Effector memory CD4-positive, alpha-beta T cell (primary cell): ENCODE data around the gene USP11.

Experiments used
- DNase-seq, 3 donors: peaks; one replicate each; pipeline ENCODE4 v3.0.0-alpha.2; 2020
- H3K27ac ChIP-seq: 2 replicates; pipeline ENCODE4 v1.7.0; 2013; ENCODE audit warnings: mild to moderate bottlenecking, low read length, moderate library complexity; ENCODE audit not compliant: insufficient read depth, poor library complexity, severe bottlenecking
- H3K27me3 ChIP-seq: replicated peaks from 2 replicates; pipeline ENCODE4 v1.7.0; 2013; ENCODE audit warnings: mild to moderate bottlenecking, low read length; ENCODE audit not compliant: insufficient read depth, control insufficient read depth, poor library complexity, severe bottlenecking
- H3K36me3 ChIP-seq: 2 replicates; pipeline ENCODE4 v1.7.0; 2013; ENCODE audit warnings: mild to moderate bottlenecking, low read length, moderate library complexity; ENCODE audit not compliant: control insufficient read depth, insufficient read depth
- H3K4me1 ChIP-seq: 2 replicates; pipeline ENCODE4 v1.7.0; 2013; ENCODE audit warnings: low read length, mild to moderate bottlenecking; ENCODE audit not compliant: control insufficient read depth, insufficient read depth, poor library complexity, severe bottlenecking
- H3K4me3 ChIP-seq: 2 replicates; pipeline ENCODE4 v1.7.0; 2013; ENCODE audit warnings: low read length, low read depth, mild to moderate bottlenecking; ENCODE audit not compliant: insufficient read depth, poor library complexity, severe bottlenecking
- H3K9me3 ChIP-seq: 2 replicates; pipeline ENCODE4 v1.7.0; 2013; ENCODE audit warnings: mild to moderate bottlenecking, low read length, moderate library complexity; ENCODE audit not compliant: control insufficient read depth

USP11 gene

DNA sequence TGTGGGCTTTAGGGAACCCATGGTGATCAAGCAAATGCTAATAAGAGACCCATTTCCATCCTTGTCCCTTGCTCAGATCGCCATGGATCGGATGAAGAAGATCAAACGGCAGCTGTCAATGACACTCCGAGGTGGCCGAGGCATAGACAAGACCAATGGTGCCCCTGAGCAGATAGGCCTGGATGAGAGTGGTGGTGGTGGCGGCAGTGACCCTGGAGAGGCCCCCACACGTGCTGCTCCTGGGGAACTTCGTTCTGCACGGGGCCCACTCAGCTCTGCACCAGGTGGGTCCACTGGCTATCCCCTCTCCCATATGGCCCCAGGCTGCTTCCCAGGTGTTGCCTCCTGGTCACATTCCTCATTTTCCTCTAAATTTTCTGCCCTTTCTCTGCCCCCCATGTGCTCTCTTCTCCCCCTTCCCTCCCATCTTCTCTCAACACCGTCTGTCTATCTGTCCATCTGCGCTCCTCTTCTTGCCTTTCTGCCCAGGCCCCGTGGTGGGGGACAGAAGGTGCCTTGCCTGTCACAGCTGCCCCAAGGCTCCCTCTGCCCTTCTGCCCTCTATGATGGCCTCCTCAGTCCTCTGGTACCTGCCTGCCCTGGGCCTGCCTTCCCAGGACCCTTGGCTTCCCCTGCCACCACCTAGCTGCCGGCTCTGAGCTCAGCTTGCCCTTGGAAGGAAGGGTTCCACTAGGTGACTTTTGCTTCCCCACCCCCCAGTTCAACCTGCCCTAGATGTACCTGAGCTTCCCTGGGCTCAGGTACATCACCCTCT, 9.1 kb upstream of the USP11 start:
- Histone ChIP-seq H3K27ac (no peak overlapping the region), H3K4me3 (no peak overlapping the region), H3K27me3 (no peaks in the 10 kb centered on the region), H3K9me3 (no peaks in the 10 kb centered on the region), H3K36me3 (peaks cover 50% of the 10 kb centered on the region), H3K4me1 (peaks cover 19% of the 10 kb centered on the region)
- no peak for DNase-seq

DNA sequence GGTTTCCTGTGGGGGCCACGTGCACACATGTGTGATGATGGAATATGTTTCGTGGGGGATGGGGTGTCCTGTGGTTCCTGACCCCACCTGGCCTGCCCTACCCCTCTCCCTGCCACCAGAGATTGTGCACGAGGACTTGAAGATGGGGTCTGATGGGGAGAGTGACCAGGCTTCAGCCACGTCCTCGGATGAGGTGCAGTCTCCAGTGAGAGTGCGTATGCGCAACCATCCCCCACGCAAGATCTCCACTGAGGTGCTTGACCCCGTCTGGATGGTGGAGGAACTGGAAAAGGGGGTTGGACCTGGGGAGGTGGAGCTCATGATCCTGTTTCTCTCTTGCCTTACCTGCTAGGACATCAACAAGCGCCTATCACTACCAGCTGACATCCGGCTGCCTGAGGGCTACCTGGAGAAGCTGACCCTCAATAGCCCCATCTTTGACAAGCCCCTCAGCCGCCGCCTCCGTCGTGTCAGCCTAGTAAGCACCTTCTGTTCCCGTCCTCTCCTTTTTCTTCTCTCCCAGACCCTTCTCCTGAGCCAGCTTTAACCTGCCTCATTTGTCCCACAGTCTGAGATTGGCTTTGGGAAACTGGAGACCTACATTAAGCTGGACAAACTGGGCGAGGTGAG, 8.4 kb upstream of the USP11 start:
- no peak overlapping the region for H3K27ac ChIP-seq
- H3K4me1 ChIP-seq = peaks cover 18% of the 10 kb centered on the region
- H3K4me3 ChIP-seq = no peak overlapping the region
- no peaks in the 10 kb centered on the region for H3K9me3 ChIP-seq
- no peak for DNase-seq
- H3K27me3 ChIP-seq = no peaks in the 10 kb centered on the region
- peaks cover 53% of the 10 kb centered on the region for H3K36me3 ChIP-seq

DNA sequence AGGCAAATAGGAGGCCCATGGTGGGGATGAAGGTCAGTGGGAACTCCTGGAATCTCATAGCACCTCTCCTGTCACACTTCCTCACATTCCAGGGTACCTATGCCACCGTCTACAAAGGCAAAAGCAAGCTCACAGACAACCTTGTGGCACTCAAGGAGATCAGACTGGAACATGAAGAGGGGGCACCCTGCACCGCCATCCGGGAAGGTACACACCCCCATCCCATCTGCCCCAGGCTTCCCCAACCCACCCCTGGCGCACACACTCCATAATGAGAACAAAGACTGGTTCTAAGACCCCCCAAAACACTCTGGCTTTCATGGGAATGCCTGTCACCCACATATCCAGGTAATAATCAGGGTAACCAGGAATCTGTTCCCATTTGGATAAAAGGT, 7.9 kb upstream of the USP11 start:
- H3K4me3 ChIP-seq = no peak overlapping the region
- H3K4me1 ChIP-seq = peaks cover 12% of the 10 kb centered on the region
- peaks cover 53% of the 10 kb centered on the region for H3K36me3 ChIP-seq
- no peak for DNase-seq
- H3K27me3 ChIP-seq = no peaks in the 10 kb centered on the region
- H3K9me3 ChIP-seq = no peaks in the 10 kb centered on the region
- no peak overlapping the region for H3K27ac ChIP-seq

DNA sequence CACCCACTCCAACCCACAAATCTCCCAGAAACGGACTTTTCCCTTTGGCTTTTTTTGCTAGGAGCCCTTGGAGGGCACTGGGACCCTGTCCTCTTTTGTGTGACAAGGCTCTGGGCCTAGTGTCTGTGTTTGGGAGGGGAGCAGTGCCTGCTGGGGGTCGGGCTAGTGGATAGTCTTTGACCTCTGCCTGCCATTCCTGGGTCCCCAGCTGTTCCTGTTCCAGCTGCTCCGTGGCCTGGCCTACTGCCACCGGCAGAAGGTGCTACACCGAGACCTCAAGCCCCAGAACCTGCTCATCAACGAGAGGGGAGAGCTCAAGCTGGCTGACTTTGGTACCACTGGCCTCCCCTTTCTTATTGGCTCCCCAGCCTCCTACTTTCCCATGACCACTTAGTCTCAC, 6.7 kb upstream of the USP11 start:
- no peaks in the 10 kb centered on the region for H3K9me3 ChIP-seq
- no peak for DNase-seq
- peaks cover 53% of the 10 kb centered on the region for H3K36me3 ChIP-seq
- no peak overlapping the region for H3K27ac ChIP-seq
- H3K27me3 ChIP-seq = no peaks in the 10 kb centered on the region
- H3K4me1 ChIP-seq = peaks cover under 1% of the 10 kb centered on the region
- H3K4me3 ChIP-seq = no peak overlapping the region

DNA sequence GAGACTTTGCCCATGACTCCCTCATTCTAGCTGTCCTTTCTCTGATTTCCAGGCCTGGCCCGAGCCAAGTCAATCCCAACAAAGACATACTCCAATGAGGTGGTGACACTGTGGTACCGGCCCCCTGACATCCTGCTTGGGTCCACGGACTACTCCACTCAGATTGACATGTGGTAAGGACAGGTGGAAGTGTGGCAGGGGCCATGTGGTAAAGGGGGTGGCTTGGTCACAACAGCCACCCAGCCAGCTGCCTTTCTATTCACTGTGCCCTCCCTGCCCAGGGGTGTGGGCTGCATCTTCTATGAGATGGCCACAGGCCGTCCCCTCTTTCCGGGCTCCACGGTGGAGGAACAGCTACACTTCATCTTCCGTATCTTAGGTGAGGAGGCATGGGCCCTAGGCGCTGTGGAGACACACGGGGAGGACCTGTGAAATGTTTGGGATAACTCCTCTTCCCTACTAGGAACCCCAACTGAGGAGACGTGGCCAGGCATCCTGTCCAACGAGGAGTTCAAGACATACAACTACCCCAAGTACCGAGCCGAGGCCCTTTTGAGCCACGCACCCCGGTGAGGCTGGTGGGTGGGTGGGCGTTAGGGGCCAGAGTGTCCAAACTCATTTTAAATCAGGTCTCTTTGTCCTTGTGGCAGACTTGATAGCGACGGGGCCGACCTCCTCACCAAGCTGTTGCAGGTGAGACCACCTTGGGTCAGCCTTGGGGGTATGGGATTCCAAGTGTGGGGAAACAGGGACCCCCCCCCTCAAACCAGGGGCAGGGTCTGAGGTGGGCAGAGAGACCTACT, 6.1 kb upstream of the USP11 start:
- Histone ChIP-seq H3K9me3 (no peaks in the 10 kb centered on the region), H3K36me3 (peaks cover 53% of the 10 kb centered on the region), H3K27ac (no peak overlapping the region), H3K27me3 (no peaks in the 10 kb centered on the region), H3K4me1 (no peaks in the 10 kb centered on the region), H3K4me3 (no peak overlapping the region)
- no peak for DNase-seq

- DNase-seq = no peak
- no peaks in the 10 kb centered on the region for H3K9me3 ChIP-seq
- H3K27me3 ChIP-seq = no peaks in the 10 kb centered on the region
- no peaks in the 10 kb centered on the region for H3K4me1 ChIP-seq
- H3K27ac ChIP-seq = no peak overlapping the region
- peaks cover 53% of the 10 kb centered on the region for H3K36me3 ChIP-seq
- no peak overlapping the region for H3K4me3 ChIP-seq
These were observed 5.5 kb upstream of the USP11 start for GRCh38 chrX:47227334-47227583.

DNA sequence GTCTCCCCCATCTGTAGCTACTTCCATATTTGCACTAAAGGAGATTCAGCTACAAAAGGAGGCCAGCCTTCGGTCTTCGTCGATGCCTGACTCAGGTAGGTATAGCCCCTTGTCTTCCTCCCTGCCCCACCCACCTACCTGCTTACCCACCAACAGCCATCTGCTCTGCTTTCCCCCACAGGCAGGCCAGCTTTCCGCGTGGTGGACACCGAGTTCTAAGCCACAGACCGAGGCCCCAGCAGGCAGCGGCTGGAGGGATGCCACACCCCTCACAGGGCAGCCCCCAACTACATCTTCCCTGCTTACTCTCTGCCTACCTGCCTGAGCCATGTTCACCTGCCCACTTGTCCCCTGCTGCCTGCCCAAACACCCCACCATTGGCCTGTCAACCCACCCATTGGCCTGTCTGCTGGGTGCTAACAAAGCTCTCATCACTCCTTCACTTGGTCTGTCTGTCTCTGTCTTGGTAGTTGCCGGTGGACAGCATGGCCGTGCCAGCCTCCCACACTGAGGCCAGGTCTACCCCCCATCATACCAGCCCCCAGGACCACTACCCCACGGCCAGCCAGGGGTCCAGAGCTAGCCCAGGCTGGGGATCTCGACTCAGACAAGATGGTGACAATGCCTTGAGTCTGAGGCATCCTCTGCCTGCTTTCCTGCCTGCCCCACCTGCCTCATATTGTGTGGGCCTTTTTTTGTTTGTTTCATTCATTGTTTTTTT, 4.1 kb upstream of the USP11 start:
- Histone ChIP-seq H3K27me3 (no peaks in the 10 kb centered on the region), H3K4me3 (no peak overlapping the region), H3K4me1 (no peaks in the 10 kb centered on the region), H3K36me3 (peaks cover 43% of the 10 kb centered on the region), H3K9me3 (no peaks in the 10 kb centered on the region), H3K27ac (no peak overlapping the region)
- no peak for DNase-seq

DNA sequence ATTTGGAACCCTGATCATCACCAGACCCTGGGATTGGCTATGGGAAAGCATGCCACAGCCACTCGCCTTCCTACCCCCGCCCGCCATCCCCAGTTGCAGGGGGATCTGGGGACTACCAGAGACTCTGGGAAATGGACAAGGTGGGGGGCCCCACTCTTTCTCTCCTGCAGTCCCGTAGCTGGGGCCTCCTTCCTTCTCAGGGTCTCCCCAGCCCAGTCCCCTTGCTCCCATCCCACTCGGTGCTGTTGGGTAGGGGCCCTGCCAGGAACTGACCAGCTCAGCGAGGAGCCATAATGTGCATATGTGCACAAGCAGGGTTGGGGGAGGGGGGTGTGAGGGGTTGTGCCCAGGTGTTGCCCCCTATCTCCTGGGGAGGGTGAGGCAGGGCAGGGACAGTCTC, 3.4 kb upstream of the USP11 start:
- Histone ChIP-seq H3K4me3 (no peak overlapping the region), H3K36me3 (peaks cover 36% of the 10 kb centered on the region), H3K27ac (no peak overlapping the region), H3K4me1 (no peaks in the 10 kb centered on the region), H3K27me3 (no peaks in the 10 kb centered on the region), H3K9me3 (no peaks in the 10 kb centered on the region)
- no peak for DNase-seq

DNA sequence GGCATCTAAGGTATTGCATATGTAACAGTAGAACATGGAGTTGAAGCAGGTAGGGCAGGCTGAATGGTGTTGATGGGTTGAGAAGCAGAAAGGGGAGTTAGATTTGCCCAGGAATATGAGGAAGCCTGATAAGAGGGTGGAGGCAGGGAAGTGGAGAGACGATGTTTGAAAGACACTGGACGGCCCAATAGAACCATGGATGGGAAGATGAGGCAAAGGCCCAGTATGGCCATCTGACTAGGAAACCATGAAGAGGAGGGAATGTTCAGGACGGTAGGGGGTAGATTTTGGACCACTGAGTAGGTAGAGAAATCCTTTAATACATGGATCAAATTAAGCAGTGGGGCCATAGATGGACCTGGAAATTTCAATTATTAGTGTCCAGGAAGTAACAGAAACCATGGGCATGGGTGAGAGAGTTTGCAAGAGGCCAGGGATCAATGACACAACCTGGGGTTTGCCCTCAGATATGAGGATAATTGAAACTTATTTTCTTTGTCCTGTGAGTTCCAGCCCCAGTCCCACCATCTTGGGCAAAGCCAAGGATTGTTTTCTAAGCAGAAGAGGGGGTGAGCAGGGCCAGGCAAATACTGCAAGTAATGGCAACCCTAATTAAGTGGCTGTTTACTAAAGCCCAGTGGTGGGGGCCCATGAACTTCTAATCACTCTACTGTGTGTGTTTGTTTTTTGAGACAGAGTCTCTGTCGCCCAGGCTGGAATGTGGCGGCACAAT, 2.5 kb upstream of the USP11 start:
- Histone ChIP-seq H3K36me3 (peaks cover 27% of the 10 kb centered on the region), H3K4me1 (no peaks in the 10 kb centered on the region), H3K27ac (no peak overlapping the region), H3K9me3 (no peaks in the 10 kb centered on the region), H3K27me3 (no peaks in the 10 kb centered on the region), H3K4me3 (no peak overlapping the region)
- no peak for DNase-seq
